Measurements from ENCODE around the gene PRDM16. TPM values are rescaled to one million over a fixed set of nuclear protein-coding genes. Genes with fewer than 3 reads are reported as not detected.

PRDM16 gene
- total RNA-seq, 1 donor from 2014 or later: 6.7 TPM

- peak; percentile 11 for DNase-seq
These were observed 56.1 kb downstream of the PRDM16 start for GRCh38 chr1:3125078-3125477.

- DNase-seq: no peak
These were observed 56.8 kb downstream of the PRDM16 start for GRCh38 chr1:3125546-3126368.

GRCh38 chr1:3126756-3127678 lies 58.0 kb downstream of the PRDM16 start:
- DNase-seq: no peak

- DNase-seq: no peak
These were observed 58.7 kb downstream of the PRDM16 start for GRCh38 chr1:3127738-3128137.

- no peak for DNase-seq
These were observed 59.6 kb downstream of the PRDM16 start for GRCh38 chr1:3128431-3129132.

- DNase-seq: no peak
These were observed 60.1 kb downstream of the PRDM16 start for GRCh38 chr1:3129133-3129490.

GRCh38 chr1:3130268-3130667 lies 61.3 kb downstream of the PRDM16 start:
- no peak for DNase-seq

GRCh38 chr1:3132660-3133059 lies 63.7 kb downstream of the PRDM16 start:
- no peak for DNase-seq

- no peak for DNase-seq
These were observed 64.7 kb downstream of the PRDM16 start for GRCh38 chr1:3133686-3134085.

GRCh38 chr1:3134381-3135072 lies 65.5 kb downstream of the PRDM16 start:
- DNase-seq: no peak

GRCh38 chr1:3135073-3135702 lies 66.2 kb downstream of the PRDM16 start:
- DNase-seq: no peak

- no peak for DNase-seq
These were observed 66.9 kb downstream of the PRDM16 start for GRCh38 chr1:3135744-3136455.

- DNase-seq: no peak
These were observed 67.5 kb downstream of the PRDM16 start for GRCh38 chr1:3136532-3136931.

GRCh38 chr1:3137111-3138100 lies 68.4 kb downstream of the PRDM16 start:
- DNase-seq: no peak

GRCh38 chr1:3138623-3139151 lies 69.7 kb downstream of the PRDM16 start:
- no peak for DNase-seq

- DNase-seq: no peak
These were observed 70.4 kb downstream of the PRDM16 start for GRCh38 chr1:3139451-3139852.

GRCh38 chr1:3139871-3140361 lies 70.9 kb downstream of the PRDM16 start:
- no peak for DNase-seq

GRCh38 chr1:3140437-3140836 lies 71.4 kb downstream of the PRDM16 start:
- DNase-seq: no peak

GRCh38 chr1:3141129-3141528 lies 72.1 kb downstream of the PRDM16 start:
- DNase-seq: no peak

All from occipital lobe (tissue), 2 donors.